ENCODE measurements around the gene PRB3.

Gene PRB3
- long read RNA-seq, donor 1, result 0 reads
- long read RNA-seq, donor 2, result 0 reads
- long read RNA-seq, donor 3, result 0 reads
- long read RNA-seq, donor 4, result 0 reads
- long read RNA-seq, donor 5, result 0 reads
- long read RNA-seq, donor 6, result 0 reads
- long read RNA-seq, donor 7, result 0 reads
- long read RNA-seq, donor 8, result 0 reads

DNA sequence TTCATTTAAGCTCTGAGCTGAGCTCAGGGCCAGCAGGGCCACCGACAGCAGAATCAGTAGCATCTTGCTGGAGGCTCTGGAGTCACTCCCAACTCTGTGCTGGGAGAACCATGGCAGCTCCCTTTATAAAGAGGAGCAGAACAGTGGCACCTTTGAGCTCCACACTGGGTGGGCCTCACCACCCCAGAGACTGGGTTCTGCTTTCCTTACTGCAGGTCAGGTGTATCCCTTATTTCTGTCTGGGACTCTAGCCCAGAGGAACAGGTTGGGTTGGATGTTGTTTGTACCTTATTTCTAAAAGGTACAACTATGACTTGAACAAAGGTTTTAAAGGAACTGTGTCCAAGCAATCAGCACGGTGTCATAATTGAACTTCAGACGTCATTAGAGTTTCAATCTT is at the start of gene PRB3:
PRB3 (minus strand) TSS at position 101 of the 400 bp plus-strand sequence; CDS start at position 63, 38 bp downstream.
- no peak for DNase-seq

DNA sequence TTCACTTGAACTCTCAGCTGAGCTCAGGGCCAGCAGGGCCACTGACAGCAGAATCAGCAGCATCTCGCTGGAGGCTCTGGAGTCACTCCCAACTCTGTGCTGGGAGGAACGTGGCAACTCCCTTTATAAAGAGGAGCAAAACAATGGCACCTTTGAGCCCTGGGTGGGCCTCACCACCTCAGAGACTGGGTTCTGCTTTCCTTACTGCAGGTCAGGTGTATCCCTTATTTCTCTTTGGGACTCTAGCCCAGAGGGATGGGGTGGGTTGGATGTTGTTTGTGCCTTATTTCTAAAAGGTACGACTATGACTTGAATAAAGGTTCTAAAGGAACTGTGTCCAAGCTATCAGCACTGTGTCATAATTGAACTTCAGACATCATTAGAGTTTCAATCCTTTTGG is 40.8 kb upstream of the PRB3 start, which contains the start of gene PRB4:
PRB4 (minus strand) TSS at position 101 of the 400 bp plus-strand sequence; CDS start at position 63, 38 bp downstream.
- DNase-seq, result no peak

DNA sequence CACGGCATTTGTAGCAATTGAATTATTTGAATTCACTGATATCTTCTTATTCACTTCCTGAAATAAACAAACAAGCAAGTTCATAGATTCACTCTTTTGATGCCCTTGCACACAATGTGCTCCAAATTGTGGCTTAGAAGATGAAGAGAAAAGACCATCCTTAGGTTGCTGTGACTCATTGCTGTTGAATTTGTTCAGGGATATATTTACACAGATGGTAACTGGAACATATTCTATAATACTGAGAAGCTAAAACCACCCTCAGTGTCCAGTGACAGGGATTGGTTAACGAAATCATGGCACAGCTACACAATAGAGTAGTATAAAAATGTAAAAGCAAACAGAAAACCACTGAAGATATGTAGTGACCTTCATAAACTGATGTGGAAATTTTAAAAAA is 37.6 kb upstream of the PRB3 start:
- DNase-seq, result no peak

DNA sequence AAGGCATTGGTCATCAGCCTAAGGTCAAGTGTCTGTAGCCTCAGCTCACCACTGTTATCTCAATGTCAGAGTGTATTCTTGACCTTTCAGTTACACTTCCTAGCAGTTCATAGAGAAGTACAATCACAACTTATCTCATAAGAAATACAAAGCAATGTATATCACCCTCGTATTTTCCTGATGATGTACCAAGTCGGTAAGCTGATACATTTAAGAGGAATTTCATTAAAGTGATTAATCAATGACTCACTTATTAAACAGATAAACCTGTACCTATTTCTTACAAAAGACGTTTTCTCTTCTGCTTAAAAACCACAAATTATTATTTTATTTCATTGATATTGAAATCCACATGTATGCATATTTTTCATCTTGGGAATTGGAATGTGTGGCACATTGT is 3.9 kb upstream of the PRB3 start:
- no peak for DNase-seq

DNA sequence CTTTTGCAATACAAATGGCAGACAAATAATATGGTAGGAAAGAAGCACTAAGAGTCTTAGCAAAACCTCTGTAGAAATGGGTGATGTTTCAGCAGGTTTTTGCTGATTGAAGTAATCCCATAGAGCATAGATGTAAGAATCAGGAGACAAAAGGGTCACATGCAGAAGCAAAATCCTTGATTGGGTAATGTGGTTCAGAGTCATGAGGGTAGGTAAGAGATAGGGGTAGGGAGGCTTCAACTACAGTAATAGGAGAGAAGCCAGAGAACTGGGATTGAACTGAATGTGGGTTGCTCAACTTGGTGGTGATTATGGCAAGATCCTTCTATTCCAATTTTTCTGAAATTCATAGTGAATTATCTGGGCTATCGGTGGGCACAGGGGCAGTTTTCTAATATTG is 5.0 kb downstream of the PRB3 start:
- no peak for DNase-seq

DNA sequence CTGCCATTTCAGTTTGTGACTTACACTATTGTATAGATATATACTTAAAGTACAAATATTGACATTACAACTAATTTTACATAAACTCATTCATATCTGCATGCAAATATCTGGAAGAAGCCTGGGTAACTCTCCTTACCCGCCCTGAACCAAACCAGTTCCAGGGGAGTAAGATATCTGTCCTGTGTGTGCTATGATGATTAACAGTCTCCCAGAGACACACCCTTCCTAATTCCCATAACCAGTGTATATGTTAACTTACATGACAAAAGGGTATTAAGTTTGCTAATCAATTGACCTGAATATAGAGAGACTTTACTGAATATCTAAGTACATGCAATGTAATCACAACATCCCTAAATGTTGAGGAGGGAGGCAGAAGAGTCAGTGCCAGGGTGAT is 23.0 kb downstream of the PRB3 start:
- no peak for DNase-seq

DNA sequence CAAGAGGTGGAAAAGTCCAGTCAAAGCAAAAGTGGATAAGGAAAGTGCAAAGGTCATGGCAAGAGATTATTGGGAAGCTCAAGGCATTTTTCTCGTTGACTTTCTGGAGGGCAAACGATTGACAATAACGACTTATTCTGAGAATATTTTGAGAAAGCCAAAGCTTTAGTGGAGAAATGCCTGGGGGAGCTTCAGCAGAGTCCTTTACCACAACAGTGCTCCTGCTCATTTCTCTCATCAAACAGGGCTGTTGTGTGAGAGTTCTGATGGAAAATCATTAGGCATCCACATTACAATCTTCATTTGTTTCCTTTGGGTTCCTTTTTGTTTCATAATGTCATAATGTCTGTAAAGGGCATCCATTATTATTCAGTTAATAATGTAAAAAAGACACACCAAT is 26.9 kb downstream of the PRB3 start:
- DNase-seq, result no peak

DNA sequence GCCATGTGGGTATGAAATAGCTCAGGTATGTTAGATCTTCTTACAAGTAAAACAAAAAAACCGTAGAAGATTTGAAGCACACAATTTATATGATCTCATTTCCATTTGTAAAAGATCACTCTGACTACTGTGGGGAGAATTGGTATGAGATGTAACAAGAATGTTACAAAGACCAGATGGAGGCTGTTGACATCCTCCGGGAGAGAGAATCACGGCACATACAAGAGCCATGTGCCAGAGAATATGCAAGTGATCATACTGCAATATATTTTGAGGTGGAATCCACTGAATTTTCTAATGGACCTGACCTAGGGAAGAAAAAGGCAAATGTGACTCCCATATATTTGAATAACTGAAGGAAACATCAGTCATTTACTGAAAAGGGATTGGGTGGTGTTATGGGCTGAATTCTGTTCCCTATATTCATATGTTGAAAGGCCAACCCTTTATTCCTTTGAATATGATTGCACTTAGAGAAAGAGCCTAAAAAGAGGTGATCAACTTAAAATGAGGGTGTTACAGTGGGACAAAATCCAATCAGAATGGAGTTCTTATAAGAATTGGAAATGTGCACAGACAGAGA is 29.1 kb downstream of the PRB3 start:
- DNase-seq, result no peak

DNA sequence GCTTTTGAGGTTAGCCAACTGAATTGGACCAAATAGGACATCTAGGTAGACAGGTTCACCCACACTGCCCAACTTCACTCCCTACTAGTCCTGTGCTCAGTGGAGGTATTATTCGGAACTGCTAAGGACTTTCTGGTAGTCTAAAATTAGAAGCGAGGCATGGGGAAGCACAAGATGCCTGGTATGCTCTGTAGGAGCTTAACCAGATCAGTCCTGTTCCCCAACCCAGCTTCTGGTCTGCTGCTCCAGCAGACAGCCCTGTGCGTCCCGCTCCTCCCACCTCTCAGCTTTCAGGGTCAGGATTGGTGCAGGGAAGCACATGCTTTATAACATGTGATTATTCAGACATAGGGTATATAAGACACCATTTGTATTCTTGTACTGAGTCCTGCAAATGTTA is 31.2 kb downstream of the PRB3 start:
- no peak for DNase-seq

DNA sequence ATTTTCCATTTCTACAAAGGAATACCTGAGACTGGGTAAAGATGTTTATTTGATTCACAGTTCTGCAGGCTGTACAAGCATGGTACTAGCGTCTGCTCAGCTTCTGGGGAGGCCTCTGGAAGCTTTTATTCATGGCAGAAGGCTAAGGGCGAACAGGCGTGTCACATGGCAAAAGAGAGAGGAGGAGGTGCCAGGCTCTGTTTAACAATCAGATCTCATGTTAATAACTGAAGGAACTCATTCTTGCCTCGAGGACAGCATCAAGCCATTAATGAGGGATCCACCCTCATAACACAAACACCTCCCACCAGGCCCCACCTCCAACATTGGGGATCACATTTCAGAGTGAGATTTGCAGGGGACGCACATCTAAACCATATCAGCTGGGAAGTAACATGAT is 36.0 kb downstream of the PRB3 start:
- DNase-seq, result no peak

DNA sequence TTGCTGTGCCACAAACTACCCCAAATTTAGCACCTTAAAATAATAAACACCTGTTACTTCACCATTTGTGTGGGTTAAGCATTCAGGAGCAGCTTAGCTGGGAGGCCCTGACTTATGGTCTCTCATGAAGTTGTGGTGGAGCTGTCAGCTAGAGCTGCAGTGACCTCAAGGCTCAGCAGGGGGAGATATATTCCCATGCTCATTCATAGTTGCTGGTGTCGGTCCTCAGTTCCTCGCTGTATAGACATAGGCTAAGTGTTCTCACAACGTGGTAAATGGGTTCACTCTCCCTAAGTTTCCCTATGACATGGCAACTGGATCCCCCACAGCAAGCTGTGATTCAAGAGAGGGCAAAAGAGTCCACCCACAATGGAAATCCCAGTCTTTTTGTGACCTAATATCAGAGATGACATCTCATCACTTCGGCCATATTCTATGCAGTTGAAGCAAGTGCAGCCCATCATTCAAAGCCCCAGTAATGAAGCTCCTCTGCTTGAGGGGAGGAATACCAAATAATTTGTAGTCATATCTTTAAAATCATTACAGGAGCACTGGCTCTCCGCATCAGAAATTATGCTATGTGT is 41.1 kb downstream of the PRB3 start:
- DNase-seq, result peak; percentile 6

DNA sequence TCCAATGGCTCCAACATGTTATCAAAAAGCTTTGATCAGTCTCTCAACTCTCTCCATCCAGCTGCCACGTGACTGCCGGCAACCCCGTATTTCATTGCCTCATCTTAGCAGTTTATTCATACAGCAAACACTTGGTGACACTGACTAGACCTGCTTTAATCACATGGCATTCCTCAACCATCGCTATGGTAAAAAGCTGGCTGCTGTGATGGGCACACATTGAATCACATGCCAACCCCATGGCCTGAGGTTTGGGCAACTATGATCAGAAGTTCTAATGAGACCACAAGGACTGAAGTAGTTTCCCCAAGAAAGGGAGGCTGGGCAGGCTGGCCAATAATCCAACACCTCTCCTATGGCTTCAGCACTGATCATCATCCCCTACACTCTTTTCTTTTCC is 42.1 kb downstream of the PRB3 start:
- DNase-seq, result no peak
